ENCODE results near the gene KLF2. TPM values are rescaled to one million over a fixed set of nuclear protein-coding genes. Genes with fewer than 3 reads are reported as not detected.
A peak's percentile ranks its signal among the peaks of the same experiment; 100 is the strongest.

The KLF2 gene
- total RNA-seq (10 to 100 TPM; 17.1 to 49.3 (median 28.3) TPM), polyA plus RNA-seq (10 to 100 TPM in 1 of 3 donors, 1 to 10 TPM in 2; 2.8 to 25.9 (median 3.6) TPM)

GRCh38 chr19:16324384-16325160 lies at the start of gene KLF2:
TSS of gene KLF2 (plus strand) at chr19:16324826. CDS start at chr19:16324924, 98 bp downstream.
- Histone ChIP-seq H3K4me3 (peak within 1 kb of the TSS; percentile 66 to 92 (median 82)), H3K27ac (peak within 1 kb of the TSS; percentile 94 to 97 (median 97)), H3K4me1 (peaks cover 0 to 42% (median 35%) of the 10 kb centered on the region in 4 donors), H3K9me3 (no peaks in the 10 kb centered on the region), H3K27me3 (no peaks in the 10 kb centered on the region), H3K36me3 (peaks cover 4 to 25% (median 9%) of the 10 kb centered on the region in 4 donors)
- TF ChIP-seq EP300 (IDR thresholded peaks at IDR 0.05) (peak in 1 of 4 donors; percentile 47), POLR2A (IDR thresholded peaks at IDR 0.05) (peak in 1 of 2 donors; percentile 79), POLR2AphosphoS5 (IDR thresholded peaks at IDR 0.05) (peak; percentile 80 to 95 (median 88))
- TF ChIP-seq, protein P1, sequence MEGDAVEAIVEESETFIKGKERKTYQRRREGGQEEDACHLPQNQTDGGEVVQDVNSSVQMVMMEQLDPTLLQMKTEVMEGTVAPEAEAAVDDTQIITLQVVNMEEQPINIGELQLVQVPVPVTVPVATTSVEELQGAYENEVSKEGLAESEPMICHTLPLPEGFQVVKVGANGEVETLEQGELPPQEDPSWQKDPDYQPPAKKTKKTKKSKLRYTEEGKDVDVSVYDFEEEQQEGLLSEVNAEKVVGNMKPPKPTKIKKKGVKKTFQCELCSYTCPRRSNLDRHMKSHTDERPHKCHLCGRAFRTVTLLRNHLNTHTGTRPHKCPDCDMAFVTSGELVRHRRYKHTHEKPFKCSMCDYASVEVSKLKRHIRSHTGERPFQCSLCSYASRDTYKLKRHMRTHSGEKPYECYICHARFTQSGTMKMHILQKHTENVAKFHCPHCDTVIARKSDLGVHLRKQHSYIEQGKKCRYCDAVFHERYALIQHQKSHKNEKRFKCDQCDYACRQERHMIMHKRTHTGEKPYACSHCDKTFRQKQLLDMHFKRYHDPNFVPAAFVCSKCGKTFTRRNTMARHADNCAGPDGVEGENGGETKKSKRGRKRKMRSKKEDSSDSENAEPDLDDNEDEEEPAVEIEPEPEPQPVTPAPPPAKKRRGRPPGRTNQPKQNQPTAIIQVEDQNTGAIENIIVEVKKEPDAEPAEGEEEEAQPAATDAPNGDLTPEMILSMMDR (IDR thresholded peaks at IDR 0.05), result no peak
- 1% methylated on average over 105 of the region's 105 CpGs for WGBS, 2 donors
- intact Hi-C loops (cut with DNase I), result loop anchor here (2.0 to 5.0 kb wide), 3 partner anchors 32 to 77 kb away; no protein-coding TSS in a partner anchor
- DNase-seq, result peak; percentile 97

- Histone ChIP-seq H3K9me3 (no peaks in the 10 kb centered on the region), H3K36me3 (no peaks in the 10 kb centered on the region), H3K27ac (peak overlapping the region in 2 of 4 donors; percentile 60 to 68), H3K27me3 (no peaks in the 10 kb centered on the region), H3K4me1 (peaks cover 0 to 30% (median 23%) of the 10 kb centered on the region in 4 donors), H3K4me3 (no peak overlapping the region)
- intact Hi-C loops (cut with DNase I), result no loop called here
- WGBS, 2 donors, result 81 to 92% methylated on average over 4 of the region's 4 CpGs
- no peak for DNase-seq
- TF ChIP-seq EP300 (IDR thresholded peaks at IDR 0.05) (no peak), POLR2AphosphoS5 (IDR thresholded peaks at IDR 0.05) (no peak), POLR2A (IDR thresholded peaks at IDR 0.05) (no peak)
- TF ChIP-seq, protein P1 (IDR thresholded peaks at IDR 0.05), result no peak
Observed at GRCh38 chr19:16280306-16280705, 44.3 kb upstream of the KLF2 start.

DNA sequence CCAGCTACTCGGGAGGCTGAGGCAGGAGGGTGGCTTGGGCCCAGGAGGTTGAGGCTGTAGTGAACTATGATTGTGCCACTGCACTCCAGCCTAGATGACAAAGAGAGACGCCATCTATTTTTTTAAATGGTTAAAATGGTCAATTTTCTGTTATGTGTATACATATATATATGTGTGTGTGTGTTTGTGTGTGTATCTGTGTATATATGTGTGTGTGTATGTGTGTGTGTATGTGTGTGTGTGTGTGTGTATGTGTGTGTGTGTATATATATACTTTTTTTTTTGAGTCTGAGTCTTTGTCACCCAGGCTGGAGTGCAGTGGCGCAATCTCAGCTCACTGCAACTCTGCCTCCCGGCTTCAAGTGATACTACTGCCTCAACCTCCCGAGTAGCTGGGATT lies 42.9 kb upstream of the KLF2 start:
- H3K36me3 ChIP-seq, result no peaks in the 10 kb centered on the region
- H3K4me1 ChIP-seq, result peaks cover 0 to 40% (median 34%) of the 10 kb centered on the region in 4 donors
- DNase-seq, result no peak
- H3K27ac ChIP-seq, result peak overlapping the region in 3 of 4 donors; percentile 90 to 98 (median 97)
- H3K27me3 ChIP-seq, result no peaks in the 10 kb centered on the region
- TF ChIP-seq POLR2A (IDR thresholded peaks at IDR 0.05) (no peak), EP300 (IDR thresholded peaks at IDR 0.05) (no peak), POLR2AphosphoS5 (IDR thresholded peaks at IDR 0.05) (no peak)
- TF ChIP-seq, protein P1 (IDR thresholded peaks at IDR 0.05), result no peak
- intact Hi-C loops (cut with DNase I), result loop anchor here (2.0 kb wide), 1 partner anchor 43 kb away; the partner anchor contains the start of gene KLF2
- H3K4me3 ChIP-seq, result no peak overlapping the region
- 93 to 96% methylated on average over 5 of the region's 5 CpGs for WGBS, 2 donors
- H3K9me3 ChIP-seq, result no peaks in the 10 kb centered on the region

DNA sequence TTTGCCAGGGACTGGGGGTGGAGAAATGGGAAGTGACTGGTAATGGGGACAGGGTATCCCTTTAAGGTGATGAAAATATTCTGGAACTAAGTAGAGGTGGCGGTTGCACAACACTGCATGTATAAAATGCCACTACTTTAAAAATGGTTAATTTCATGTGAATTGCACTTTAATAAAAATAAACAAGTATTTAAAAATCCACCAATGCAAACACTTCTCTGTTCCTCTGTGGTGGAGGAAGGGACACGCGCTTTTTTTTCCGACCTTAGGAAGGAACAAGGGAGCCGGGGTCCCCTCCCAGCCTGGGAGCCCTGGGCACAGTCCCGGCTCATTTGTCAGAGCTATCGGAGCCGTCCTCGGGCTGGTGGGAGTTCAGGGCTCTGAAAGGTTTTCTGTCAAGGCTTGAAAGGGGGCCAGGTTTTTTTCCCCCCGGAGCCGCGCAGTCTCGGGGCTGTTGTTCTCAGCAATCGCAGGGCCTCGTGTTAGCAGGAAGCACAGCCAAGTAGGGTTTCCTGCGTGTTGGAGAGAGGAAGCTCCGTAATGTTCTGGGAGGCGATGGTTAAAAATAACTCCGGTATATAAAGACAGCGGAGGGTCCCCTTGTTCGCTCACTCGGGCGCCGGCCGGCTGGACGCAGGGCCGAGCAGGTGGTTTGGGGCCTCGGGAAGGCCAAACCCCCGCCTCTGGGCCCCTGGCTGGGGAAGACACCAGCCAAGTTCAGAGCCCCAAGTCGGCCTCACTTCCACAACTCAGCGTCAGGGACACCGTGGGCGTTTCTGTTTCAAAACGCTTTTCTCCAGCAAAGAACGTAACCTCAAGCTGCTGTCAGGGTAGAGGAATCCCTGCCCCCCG lies 41.2 kb upstream of the KLF2 start:
- WGBS, 2 donors, result 14 to 56% methylated on average over 36 of the region's 36 CpGs
- intact Hi-C loops (cut with DNase I), result loop anchor here (2.0 kb wide), 1 partner anchor 41 kb away; the partner anchor contains the start of gene KLF2
- Histone ChIP-seq H3K27me3 (no peaks in the 10 kb centered on the region), H3K4me3 (peak overlapping the region in 3 of 4 donors; percentile 33 to 39 (median 34)), H3K9me3 (no peaks in the 10 kb centered on the region), H3K27ac (peak overlapping the region; percentile 89 to 98 (median 94)), H3K36me3 (no peaks in the 10 kb centered on the region), H3K4me1 (peaks cover 0 to 40% (median 35%) of the 10 kb centered on the region in 4 donors)
- peak; percentile 95 for DNase-seq
- peak; percentile 13 to 89 (median 43) for TF ChIP-seq EP300 (IDR thresholded peaks at IDR 0.05)
- TF ChIP-seq, protein P1 (IDR thresholded peaks at IDR 0.05), result no peak
- TF ChIP-seq POLR2AphosphoS5 (IDR thresholded peaks at IDR 0.05), result peak; percentile 90 to 96 (median 92)
- TF ChIP-seq POLR2A (IDR thresholded peaks at IDR 0.05), result peak; percentile 69 to 88
